Measurements from ENCODE around the gene AMZ2.
"Not testable (repeated sequence)": the region's sequence is repeated elsewhere in the genome, so short reads cannot be mapped to it uniquely, and the experiment has no call there.

The AMZ2 gene

GRCh38 chr17:68247445-68248198 lies at the start of gene AMZ2:
TSS of gene AMZ2 (plus strand) at chr17:68248043. CDS start at chr17:68250188, 2,145 bp downstream.
- DNase-seq, result peak; percentile 97

DNA sequence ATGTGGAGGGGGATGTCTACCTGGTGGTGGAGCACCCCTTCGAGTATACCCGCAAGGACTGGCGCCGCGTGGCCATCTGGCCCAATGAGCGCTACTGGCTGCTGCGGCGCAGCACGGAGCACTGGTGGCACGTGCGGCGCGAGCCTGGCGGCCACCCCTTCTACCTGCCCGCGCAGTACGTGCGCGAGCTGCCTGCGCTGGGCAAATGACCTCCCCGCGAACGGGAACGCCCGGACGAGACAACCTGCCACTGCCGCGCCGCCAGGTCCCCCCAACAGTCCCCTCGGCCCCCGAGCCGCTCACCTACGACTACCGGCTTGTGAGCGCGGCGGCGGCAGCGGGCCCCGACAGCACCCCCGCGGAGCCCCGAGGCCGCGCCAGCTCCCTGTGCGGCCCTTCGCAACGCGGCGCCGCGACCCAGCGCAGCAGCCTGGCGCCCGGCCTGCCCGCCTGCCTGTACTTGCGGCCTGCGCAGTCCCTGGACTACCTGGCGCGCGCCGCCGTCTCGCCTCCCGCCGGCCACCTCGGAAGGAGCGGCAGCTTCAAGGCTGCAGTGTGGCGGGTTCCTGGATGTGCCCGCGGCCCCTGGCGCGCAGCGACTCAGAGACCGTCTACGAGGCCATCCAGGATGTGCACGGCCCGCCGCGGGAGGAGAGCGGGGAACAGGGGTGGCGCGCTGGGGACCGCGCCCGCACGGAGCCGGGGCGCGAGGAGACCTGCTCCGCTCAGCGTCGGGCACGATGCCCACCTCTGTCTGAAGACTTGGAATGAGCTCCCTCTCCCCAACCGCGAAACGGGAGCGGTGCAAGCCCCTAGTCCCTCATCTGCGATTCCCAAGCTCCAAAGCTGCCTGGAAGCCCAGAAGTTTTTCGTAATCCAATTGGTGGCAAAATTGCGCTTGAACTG lies 48.7 kb upstream of the AMZ2 start:
- DNase-seq, result peak; percentile 83

GRCh38 chr17:68199837-68200688 lies 47.8 kb upstream of the AMZ2 start:
- peak; percentile 56 for DNase-seq

- peak; percentile 96 for DNase-seq
These were observed 47.0 kb upstream of the AMZ2 start for GRCh38 chr17:68200689-68201417.

DNA sequence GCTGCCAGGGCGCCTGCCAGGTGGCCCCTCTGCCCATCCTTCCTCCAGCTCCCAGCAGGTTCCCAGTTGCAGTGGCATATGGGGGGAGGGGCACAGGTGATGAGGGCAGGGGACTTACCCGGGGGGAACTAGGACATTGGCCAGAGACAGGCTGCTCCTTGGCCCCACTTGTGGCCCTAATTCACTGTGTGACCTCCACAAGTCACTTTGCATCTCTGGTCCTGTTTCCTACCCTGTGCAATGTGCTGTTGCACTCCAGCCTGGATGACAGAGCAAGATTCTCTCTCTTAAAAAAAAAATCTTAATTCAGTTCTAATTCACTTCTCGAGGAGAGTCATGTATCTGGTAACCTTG lies 46.4 kb upstream of the AMZ2 start:
- not testable (repeated sequence) for DNase-seq

DNA sequence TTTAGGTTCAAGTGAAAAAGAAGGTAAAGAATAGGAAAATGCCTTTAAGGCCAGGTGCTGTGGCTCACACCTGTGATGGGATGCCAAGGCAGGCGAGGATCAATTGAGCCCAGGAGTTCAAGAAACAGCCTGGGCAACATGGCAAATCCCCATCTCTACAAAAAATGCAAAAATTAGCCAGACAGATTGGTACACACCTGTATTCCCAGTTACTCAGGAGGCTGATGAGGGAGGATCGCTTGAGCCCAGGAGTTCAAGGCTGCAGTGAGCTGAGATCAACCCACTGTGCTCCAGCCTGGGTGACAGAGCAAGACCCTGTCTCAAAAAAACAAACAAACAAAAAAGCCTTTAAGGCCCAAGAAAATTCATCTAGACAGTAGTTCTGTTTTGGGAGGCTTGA lies 45.5 kb upstream of the AMZ2 start:
- not testable (repeated sequence) for DNase-seq

- DNase-seq, result peak; percentile 57
These were observed 43.1 kb upstream of the AMZ2 start for GRCh38 chr17:68204736-68205135.

- peak; percentile 96 for DNase-seq
These were observed 42.5 kb upstream of the AMZ2 start for GRCh38 chr17:68205251-68205807.

- no peak for DNase-seq
These were observed 41.8 kb upstream of the AMZ2 start for GRCh38 chr17:68205808-68206720.

GRCh38 chr17:68207651-68208253 lies 40.1 kb upstream of the AMZ2 start:
- no peak for DNase-seq

DNA sequence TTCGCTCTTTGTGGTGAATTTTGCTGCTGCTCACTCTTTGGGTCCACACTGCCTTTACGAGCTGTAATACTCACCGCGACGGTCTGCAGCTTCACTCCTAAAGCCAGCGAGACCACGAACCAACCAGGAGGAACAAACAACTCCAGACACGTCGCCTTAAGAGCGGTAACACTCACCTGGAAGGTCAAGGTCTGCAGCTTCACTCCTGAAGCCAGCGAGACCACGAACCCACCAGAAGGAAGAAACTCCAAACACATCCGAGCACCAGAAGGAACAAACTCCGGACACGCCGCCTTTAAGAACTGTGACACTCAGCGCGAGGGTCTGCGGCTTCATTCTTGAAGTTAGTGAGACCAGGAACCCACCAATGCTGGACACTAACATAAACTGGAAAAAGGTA lies 39.2 kb upstream of the AMZ2 start:
- not testable (repeated sequence) for DNase-seq

DNA sequence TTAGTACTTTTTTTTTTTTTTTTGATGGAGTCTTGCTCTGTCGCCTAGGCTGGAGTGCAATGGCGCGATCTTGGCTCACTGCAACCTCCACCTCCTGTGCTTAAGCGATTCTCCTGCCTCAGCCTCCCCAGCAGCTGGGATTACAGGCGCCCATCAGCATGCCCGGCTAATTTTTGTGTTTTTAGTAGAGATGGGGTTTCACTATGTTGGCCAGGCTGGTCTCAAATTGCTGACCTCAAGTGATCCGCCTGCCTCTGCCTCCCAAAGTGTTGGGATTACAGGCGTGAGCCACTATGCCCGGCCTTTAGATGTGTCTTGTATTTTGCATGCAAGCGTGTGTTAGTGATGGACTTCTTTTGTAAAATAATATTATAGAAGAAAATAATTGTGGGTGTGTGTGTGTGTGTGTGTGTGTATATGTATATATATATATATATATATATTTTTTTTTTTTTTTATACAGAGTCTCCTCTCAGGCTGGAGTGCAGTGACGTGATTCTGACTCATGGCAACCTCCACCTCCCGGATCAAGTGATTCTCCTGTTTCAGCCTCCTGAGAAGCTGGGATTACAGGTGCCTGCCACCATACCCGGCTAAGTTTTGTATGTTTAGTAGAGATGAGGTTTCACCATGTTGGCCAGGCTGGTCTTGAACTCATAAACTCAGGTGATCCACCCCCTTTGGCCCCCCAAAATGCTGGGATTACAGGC lies 38.5 kb upstream of the AMZ2 start:
- not testable (repeated sequence) for DNase-seq

DNA sequence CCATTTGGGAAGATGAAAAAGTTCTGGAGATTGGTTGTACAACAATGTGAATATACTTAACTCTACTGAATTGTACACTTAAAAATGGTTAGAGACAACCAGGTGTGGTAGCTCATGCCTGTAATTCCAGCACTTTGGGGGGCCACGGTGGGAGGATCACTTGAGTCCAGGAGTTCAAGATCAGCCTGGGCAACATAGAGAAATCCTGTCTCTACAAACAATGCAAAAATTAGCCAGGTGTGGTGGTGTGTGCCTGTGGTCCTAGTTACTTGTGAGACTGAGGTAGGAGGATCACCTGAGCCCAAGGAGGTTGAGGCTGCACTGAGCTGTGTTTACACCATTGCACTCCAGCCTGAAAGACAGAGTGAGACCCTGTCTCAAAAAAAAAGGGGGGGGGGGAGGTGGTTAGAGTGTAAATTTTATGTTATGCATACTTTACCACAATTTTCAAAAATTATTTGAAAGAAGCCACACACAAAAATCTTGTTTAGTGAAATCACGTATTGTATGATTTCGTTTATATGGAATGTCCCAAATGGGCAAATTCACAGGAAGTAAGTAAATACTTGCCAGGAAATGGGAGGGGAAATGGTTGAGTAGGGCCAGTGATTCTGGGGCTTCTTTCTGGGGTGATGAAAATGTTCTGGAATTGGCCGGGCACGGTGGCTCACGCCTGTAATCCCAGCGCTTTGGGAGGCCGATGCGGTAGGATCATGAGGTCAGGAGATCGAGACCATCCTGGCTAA lies 37.1 kb upstream of the AMZ2 start:
- no peak for DNase-seq

- not testable (repeated sequence) for DNase-seq
These were observed 34.1 kb upstream of the AMZ2 start for GRCh38 chr17:68213428-68214411.

DNA sequence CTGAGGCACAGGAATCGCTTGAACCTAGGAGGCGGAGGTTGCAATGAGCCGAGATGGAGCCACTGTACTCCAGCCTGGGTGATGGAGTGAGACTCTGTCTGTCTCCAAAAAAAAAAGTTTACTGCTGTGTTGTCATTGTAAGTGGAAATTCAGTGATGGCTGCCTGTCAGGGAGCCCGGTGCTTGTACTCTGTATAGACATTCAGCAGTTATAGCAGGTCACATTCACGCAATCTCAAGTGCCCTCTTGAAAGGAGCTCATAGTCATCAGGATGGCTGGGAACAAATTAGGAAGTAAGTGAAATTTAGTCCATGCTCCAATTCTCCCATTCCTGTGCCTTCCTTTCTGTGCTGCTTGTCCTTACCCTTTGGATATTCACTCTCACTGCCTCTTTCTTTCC lies 32.4 kb upstream of the AMZ2 start:
- not testable (repeated sequence) for DNase-seq

- DNase-seq, result not testable (repeated sequence)
These were observed 28.4 kb upstream of the AMZ2 start for GRCh38 chr17:68219429-68219828.

DNA sequence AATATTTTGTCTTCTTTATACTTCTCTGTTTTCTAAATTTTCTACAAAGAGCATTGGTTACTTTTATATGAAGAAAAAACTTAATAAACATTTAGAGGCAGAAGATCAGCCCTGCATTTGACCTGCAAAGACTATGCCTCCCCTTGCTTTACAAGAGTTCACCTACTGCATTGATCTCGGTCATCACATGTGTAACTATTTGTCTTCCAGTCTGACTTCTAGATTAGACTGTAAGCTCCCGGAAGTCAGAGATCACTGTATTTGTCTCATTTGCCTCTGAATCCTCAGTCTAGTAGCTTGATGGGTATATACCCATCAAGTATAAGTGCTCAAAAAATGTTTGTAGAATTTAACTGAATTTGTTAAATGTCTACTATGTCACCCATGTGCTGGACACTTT lies 27.7 kb upstream of the AMZ2 start:
- DNase-seq, result not testable (repeated sequence)

DNA sequence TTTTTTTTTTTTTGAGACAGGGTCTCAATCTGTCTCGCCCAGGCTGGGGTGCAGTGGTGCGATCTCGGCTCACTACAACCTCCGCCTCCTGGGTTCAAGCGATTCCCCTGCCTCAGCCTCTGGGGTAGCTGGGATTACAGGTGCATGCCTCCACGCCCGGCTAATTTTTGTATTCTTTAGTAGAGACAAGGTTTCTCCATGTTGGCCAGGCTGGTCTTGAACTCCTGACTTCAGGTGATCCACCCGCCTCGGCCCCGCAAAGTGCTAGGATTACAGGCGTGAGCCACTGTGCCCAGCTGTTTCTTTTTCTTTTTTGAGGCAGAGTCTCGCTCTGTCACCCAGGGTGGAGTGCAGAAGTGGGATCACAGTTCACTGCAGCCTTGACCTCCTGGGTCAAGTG lies 27.1 kb upstream of the AMZ2 start:
- DNase-seq, result not testable (repeated sequence)

Data from islet precursor cell (in vitro differentiated cells).